MCF 10A (cell line): ENCODE data around the gene HOOK2. TPM values are rescaled to one million over a fixed set of nuclear protein-coding genes. Genes with fewer than 3 reads are reported as not detected.

ENCODE experiments used
- BruUV-seq: library from RNA; stranded (reverse); fragments of 400-500 nt; replicated peaks from 2 replicates; lab custom pipeline; 2021; lab: Mats Ljungman, UMichigan
- CTCF ChIA-PET: fragments of 300-600 bp; sonication (Branson Sonifier 250); formaldehyde crosslinking; extraction: SDS; loops from one replicate; lab custom pipeline; 2021; ENCODE audit warnings: antibody characterized with exemption, inconsistent platforms; lab: Yijun Ruan, JAX
- POLR2A ChIA-PET: fragments of 300-600, 350-650 bp; sonication (Branson Sonifier 250); formaldehyde crosslinking; extraction: SDS; loops from one replicate; lab custom pipeline; 2020; ENCODE audit warnings: antibody characterized with exemption, inconsistent platforms; lab: Yijun Ruan, JAX
- DNase-seq: peaks from one replicate; pipeline ENCODE4 v3.0.0-alpha.2; 2018; ENCODE audit not compliant: unreplicated experiment
- H3K27ac Mint-ChIP-seq: one replicate; pipeline ENCODE4 v1.8.0; 2022; ENCODE audit warnings: mild to moderate bottlenecking, low read depth, mixed read lengths; ENCODE audit not compliant: unreplicated experiment
- H3K27me3 Mint-ChIP-seq: one replicate; pipeline ENCODE4 v1.8.0; 2022; ENCODE audit warnings: mixed read lengths; ENCODE audit not compliant: insufficient read depth, unreplicated experiment
- H3K36me3 Mint-ChIP-seq: one replicate; pipeline ENCODE4 v1.8.0; 2022; ENCODE audit warnings: mild to moderate bottlenecking, moderate library complexity, mixed read lengths; ENCODE audit not compliant: insufficient read depth, unreplicated experiment
- H3K4me1 Mint-ChIP-seq: one replicate; pipeline ENCODE4 v1.8.0; 2022; ENCODE audit warnings: mixed read lengths; ENCODE audit not compliant: insufficient read depth, unreplicated experiment
- H3K4me3 Mint-ChIP-seq: one replicate; pipeline ENCODE4 v1.8.0; 2022; ENCODE audit warnings: mild to moderate bottlenecking, moderate library complexity, mixed read lengths; ENCODE audit not compliant: unreplicated experiment
- H3K9me3 Mint-ChIP-seq: one replicate; pipeline ENCODE4 v1.8.0; 2022; ENCODE audit warnings: mixed read lengths; ENCODE audit not compliant: unreplicated experiment
- CTCF ChIP-seq: fragments of 200-600 bp; IDR thresholded peaks from one replicate; pipeline ENCODE4 v1.8.0; 2022; ENCODE audit warnings: antibody characterized with exemption, mild to moderate bottlenecking; ENCODE audit not compliant: unreplicated experiment
- intact Hi-C: fragments of 100-400 bp; cut with micrococcal nuclease; formaldehyde crosslinking; loops from 2 replicates; pipeline ENCODE4 v1.14.1; 2022
- total RNA-seq: library from RNA; stranded (reverse); gene quantifications from 2 replicates; pipeline ENCODE4 v1.2.3, GENCODE V29; 2022

Gene HOOK2
- total RNA-seq, 1 experiment from 2014 or later, result 31.6 TPM

GRCh38 chr19:12733369-12734214, 41.8 kb downstream of the HOOK2 start:
- CTCF ChIA-PET, result interaction anchor here (0.6 to 3.1 kb wide), 23 partner anchors 9 to 113 kb away, joined by 3 to 32 read pairs (median 4); partner anchors contain the start of genes PRDX2, THSD8 and TNPO2
- Mint-ChIP-seq H3K9me3 (no peaks in the 10 kb centered on the region), H3K27ac (peak overlapping the region; percentile 94), H3K27me3 (no peaks in the 10 kb centered on the region), H3K4me3 (peak overlapping the region; percentile 90), H3K36me3 (peaks cover 47% of the 10 kb centered on the region), H3K4me1 (peaks cover 27% of the 10 kb centered on the region)
- POLR2A ChIA-PET, result interaction anchor here (0.5 to 8.5 kb wide), 27 partner anchors 9 to 1108 kb away, joined by 3 to 235 read pairs (median 4); partner anchors contain the start of genes BEST2, CALR, FBXW9 and GCDH
- TF ChIP-seq CTCF, result peak; percentile 38
- intact Hi-C loops, result loop anchor here (1.0 kb wide), 1 partner anchor 24 kb away; no protein-coding TSS in a partner anchor
- BruUV-seq, result TSS peak; percentile 32
- DNase-seq, result peak; percentile 68

GRCh38 chr19:12731337-12731736, 44.0 kb downstream of the HOOK2 start:
- no peaks in the 10 kb centered on the region for H3K27me3 Mint-ChIP-seq
- intact Hi-C loops, result no loop called here
- POLR2A ChIA-PET, result interaction anchor here (0.7 to 8.5 kb wide), 3 partner anchors 9 to 59 kb away, joined by 3 to 235 read pairs (median 3); partner anchors contain the start of gene TNPO2
- peaks cover 18% of the 10 kb centered on the region for H3K4me1 Mint-ChIP-seq
- peaks cover 55% of the 10 kb centered on the region for H3K36me3 Mint-ChIP-seq
- CTCF ChIA-PET, result interaction anchor here (0.6 to 1.4 kb wide), 4 partner anchors 9 to 399 kb away, joined by 3 to 7 read pairs (median 4); no protein-coding TSS in a partner anchor
- no peak for DNase-seq
- H3K27ac Mint-ChIP-seq, result no peak overlapping the region
- no peak for TF ChIP-seq CTCF
- no peaks in the 10 kb centered on the region for H3K9me3 Mint-ChIP-seq
- no TSS peak for BruUV-seq
- no peak overlapping the region for H3K4me3 Mint-ChIP-seq

GRCh38 chr19:12730064-12730463, 45.3 kb downstream of the HOOK2 start:
- H3K36me3 Mint-ChIP-seq, result peaks cover 57% of the 10 kb centered on the region
- no peaks in the 10 kb centered on the region for H3K9me3 Mint-ChIP-seq
- POLR2A ChIA-PET, result no interaction called here
- DNase-seq, result no peak
- no peaks in the 10 kb centered on the region for H3K27me3 Mint-ChIP-seq
- intact Hi-C loops, result no loop called here
- peaks cover 18% of the 10 kb centered on the region for H3K4me1 Mint-ChIP-seq
- no peak overlapping the region for H3K4me3 Mint-ChIP-seq
- no TSS peak for BruUV-seq
- H3K27ac Mint-ChIP-seq, result no peak overlapping the region
- no peak for TF ChIP-seq CTCF
- CTCF ChIA-PET, result interaction anchor here (0.5 to 0.6 kb wide), 2 partner anchors 9 to 13 kb away, joined by 3 to 4 read pairs; no protein-coding TSS in a partner anchor
